GM12865 (cell line): ENCODE data around the gene LRRC42.

Source experiments
- DNase-seq: peaks from one replicate; pipeline ENCODE4 v3.0.0; 2010; ENCODE audit warnings: low read depth
- H3K4me3 ChIP-seq: 2 replicates; pipeline ENCODE4 v1.5.1; 2011; ENCODE audit warnings: mild to moderate bottlenecking, low read depth, low read length, control low read depth
- CTCF ChIP-seq: IDR thresholded peaks from 2 replicates; pipeline ENCODE4 v1.5.1; 2011; ENCODE audit warnings: low read length, control low read depth, low read depth, inconsistent platforms; ENCODE audit not compliant: insufficient read depth; ENCODE audit errors: missing control alignments

LRRC42 gene

GRCh38 chr1:53942127-53942957 lies 3.8 kb upstream of the LRRC42 start:
- DNase-seq = no peak
- TF ChIP-seq CTCF = no peak
- no peak overlapping the region for H3K4me3 ChIP-seq

GRCh38 chr1:53943090-53943489 lies 3.1 kb upstream of the LRRC42 start:
- DNase-seq = no peak
- no peak overlapping the region for H3K4me3 ChIP-seq
- no peak for TF ChIP-seq CTCF

GRCh38 chr1:53943490-53944043 lies 2.6 kb upstream of the LRRC42 start:
- no peak for TF ChIP-seq CTCF
- no peak for DNase-seq
- no peak overlapping the region for H3K4me3 ChIP-seq

- DNase-seq = no peak
- H3K4me3 ChIP-seq = peak overlapping the region; percentile 81
These were observed 1.5 kb upstream of the LRRC42 start for GRCh38 chr1:53944469-53945182.

GRCh38 chr1:53945183-53945432 lies 1.0 kb upstream of the LRRC42 start:
- H3K4me3 ChIP-seq = peak overlapping the region; percentile 81
- TF ChIP-seq CTCF = no peak
- DNase-seq = no peak

More at GRCh38 chr1:53944469-53945182, 1.5 kb upstream of the LRRC42 start:
- TF ChIP-seq CTCF = no peak

GRCh38 chr1:53945433-53946251 lies 508 bp upstream of the LRRC42 start, which contains the start of gene IFT25:
IFT25 (minus strand) TSS chr1:53945699; CDS start chr1:53940082, 5,617 bp downstream.
- no peak for TF ChIP-seq CTCF
- peak; percentile 98 for DNase-seq
- H3K4me3 ChIP-seq = peak within 1 kb of the TSS; percentile 84
